ENCODE results near the gene GYG1.

GYG1 gene

DNA sequence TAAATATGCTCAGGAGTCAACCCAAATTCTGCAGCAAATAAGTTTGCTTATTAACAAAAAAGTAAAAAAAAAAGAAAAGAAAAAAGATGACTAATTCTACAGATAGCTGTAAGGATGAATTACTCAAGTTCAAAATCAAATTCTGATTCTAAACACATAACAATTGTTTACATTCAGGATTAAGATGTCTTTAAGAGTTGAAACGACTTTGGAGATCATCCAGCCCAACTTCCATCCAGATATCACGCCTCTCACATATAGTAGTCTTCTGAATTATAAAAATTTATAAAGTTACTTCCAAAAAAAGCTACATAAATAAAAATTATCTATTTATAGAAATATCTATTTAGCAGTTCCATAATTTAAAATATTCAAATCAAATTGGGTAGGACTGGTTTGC lies 39.8 kb downstream of the GYG1 start:
- H2AFZ ChIP-seq (ENCODE audit: low read depth): no peak overlapping the region
- H3K4me1 ChIP-seq (ENCODE audit: low read depth, poor library complexity, severe bottlenecking): no peaks in the 10 kb centered on the region
- H3K4me2 ChIP-seq: no peak overlapping the region
- H4K20me1 ChIP-seq (ENCODE audit: insufficient read depth): no peaks in the 10 kb centered on the region
- H3K36me3 ChIP-seq (ENCODE audit: insufficient read depth): peaks cover 21% of the 10 kb centered on the region
- H3K27ac ChIP-seq: no peak overlapping the region
- no peaks in the 10 kb centered on the region for H3K79me2 ChIP-seq (ENCODE audit: insufficient read depth, low read depth)
- H3K27me3 ChIP-seq (ENCODE audit: insufficient read depth, low read depth): no peaks in the 10 kb centered on the region
- no peak overlapping the region for H3K9ac ChIP-seq
- H3K4me3 ChIP-seq (IDR thresholded peaks at IDR 0.05; ENCODE audit: insufficient read depth, low read depth, low read length): no peak overlapping the region
- TF ChIP-seq, protein P1, sequence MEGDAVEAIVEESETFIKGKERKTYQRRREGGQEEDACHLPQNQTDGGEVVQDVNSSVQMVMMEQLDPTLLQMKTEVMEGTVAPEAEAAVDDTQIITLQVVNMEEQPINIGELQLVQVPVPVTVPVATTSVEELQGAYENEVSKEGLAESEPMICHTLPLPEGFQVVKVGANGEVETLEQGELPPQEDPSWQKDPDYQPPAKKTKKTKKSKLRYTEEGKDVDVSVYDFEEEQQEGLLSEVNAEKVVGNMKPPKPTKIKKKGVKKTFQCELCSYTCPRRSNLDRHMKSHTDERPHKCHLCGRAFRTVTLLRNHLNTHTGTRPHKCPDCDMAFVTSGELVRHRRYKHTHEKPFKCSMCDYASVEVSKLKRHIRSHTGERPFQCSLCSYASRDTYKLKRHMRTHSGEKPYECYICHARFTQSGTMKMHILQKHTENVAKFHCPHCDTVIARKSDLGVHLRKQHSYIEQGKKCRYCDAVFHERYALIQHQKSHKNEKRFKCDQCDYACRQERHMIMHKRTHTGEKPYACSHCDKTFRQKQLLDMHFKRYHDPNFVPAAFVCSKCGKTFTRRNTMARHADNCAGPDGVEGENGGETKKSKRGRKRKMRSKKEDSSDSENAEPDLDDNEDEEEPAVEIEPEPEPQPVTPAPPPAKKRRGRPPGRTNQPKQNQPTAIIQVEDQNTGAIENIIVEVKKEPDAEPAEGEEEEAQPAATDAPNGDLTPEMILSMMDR (conservative IDR thresholded peaks at IDR 0.05; ENCODE audit: low read depth, low read length): no peak

DNA sequence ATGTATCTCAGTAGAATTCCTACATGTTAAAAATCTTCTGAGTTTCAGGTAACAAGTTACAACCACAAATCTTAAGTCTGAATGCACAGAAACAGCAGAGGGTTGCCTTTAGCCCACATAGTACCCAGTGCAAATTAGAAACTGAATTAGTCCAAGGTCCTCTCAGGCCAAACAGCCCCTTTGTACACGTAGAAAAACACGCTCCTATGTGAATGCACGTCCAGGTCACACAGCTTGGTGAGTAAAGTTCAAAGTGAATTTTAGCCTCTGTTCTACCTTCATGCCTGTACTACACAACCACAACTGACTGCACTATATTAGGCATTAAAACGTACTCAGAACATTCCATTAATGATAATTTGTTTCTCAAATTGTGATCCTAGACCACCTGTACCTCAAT lies 46.3 kb downstream of the GYG1 start:
- peaks cover 9% of the 10 kb centered on the region for H3K4me1 ChIP-seq (ENCODE audit: low read depth, poor library complexity, severe bottlenecking)
- H3K4me2 ChIP-seq: no peak overlapping the region
- no peak overlapping the region for H3K9ac ChIP-seq
- H3K27me3 ChIP-seq (ENCODE audit: insufficient read depth, low read depth): no peaks in the 10 kb centered on the region
- no peaks in the 10 kb centered on the region for H4K20me1 ChIP-seq (ENCODE audit: insufficient read depth)
- no peak overlapping the region for H3K4me3 ChIP-seq (IDR thresholded peaks at IDR 0.05; ENCODE audit: insufficient read depth, low read depth, low read length)
- H2AFZ ChIP-seq (ENCODE audit: low read depth): no peak overlapping the region
- H3K36me3 ChIP-seq (ENCODE audit: insufficient read depth): no peaks in the 10 kb centered on the region
- H3K79me2 ChIP-seq (ENCODE audit: insufficient read depth, low read depth): no peaks in the 10 kb centered on the region
- TF ChIP-seq, protein P1 (conservative IDR thresholded peaks at IDR 0.05; ENCODE audit: low read depth, low read length): no peak
- no peak overlapping the region for H3K27ac ChIP-seq

DNA sequence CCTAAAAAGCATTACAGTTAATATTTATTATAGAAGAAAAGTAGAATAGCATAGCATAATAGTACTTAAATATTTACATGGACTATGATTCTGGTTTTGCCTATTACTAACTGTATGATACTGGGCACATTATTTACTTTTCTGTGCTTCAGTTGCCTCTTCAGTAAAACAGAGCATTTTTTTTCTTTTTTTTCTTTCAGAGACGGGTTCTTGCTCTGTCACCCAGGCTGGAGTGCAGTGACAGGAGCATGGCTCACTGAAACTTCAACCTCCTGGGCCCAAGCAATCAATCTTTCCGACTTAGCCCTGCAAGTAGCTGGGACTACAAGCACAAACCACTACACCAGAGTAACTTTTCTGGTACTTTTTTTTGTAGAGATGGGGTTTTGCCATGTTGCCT lies 47.0 kb downstream of the GYG1 start:
- no peak overlapping the region for H3K9ac ChIP-seq
- H3K4me3 ChIP-seq (IDR thresholded peaks at IDR 0.05; ENCODE audit: insufficient read depth, low read depth, low read length): no peak overlapping the region
- H3K27me3 ChIP-seq (ENCODE audit: insufficient read depth, low read depth): no peaks in the 10 kb centered on the region
- no peaks in the 10 kb centered on the region for H3K36me3 ChIP-seq (ENCODE audit: insufficient read depth)
- H3K4me1 ChIP-seq (ENCODE audit: low read depth, poor library complexity, severe bottlenecking): peaks cover 16% of the 10 kb centered on the region
- TF ChIP-seq, protein P1 (conservative IDR thresholded peaks at IDR 0.05; ENCODE audit: low read depth, low read length): no peak
- no peaks in the 10 kb centered on the region for H4K20me1 ChIP-seq (ENCODE audit: insufficient read depth)
- no peaks in the 10 kb centered on the region for H3K79me2 ChIP-seq (ENCODE audit: insufficient read depth, low read depth)
- H3K4me2 ChIP-seq: no peak overlapping the region
- no peak overlapping the region for H3K27ac ChIP-seq
- H2AFZ ChIP-seq (ENCODE audit: low read depth): no peak overlapping the region

DNA sequence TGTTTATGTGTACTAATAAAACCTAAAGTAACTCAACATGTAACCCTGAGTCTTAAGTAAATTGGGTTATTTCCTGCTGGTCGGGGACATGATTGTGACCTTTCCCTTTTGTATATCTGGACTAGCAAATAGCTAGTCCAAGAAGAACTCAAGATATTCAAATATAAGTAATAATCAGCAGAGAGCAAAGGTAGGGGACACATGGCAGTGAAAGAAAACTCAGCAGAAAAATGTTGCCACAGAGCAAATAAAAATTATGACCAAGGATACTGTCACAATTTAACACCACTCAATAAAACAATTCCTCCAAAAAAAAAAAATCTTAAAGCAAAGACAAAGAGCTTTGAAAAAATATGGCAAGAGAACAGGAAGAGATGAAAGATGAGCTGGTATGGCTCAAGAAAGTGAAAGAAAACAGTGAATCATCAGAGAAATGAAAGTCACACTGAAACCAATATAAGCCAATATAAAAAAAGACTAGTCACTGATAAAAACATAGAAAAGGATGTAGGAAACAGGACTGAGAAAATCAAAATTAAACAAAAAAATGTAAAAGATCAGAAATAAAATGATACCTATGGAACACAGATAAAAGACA lies 51.5 kb downstream of the GYG1 start:
- no peak overlapping the region for H3K4me3 ChIP-seq (IDR thresholded peaks at IDR 0.05; ENCODE audit: insufficient read depth, low read depth, low read length)
- H3K9ac ChIP-seq: no peak overlapping the region

More for the DNA sequence above, 51.5 kb downstream of the GYG1 start:
- TF ChIP-seq, protein P1 (conservative IDR thresholded peaks at IDR 0.05; ENCODE audit: low read depth, low read length): no peak
- Histone ChIP-seq H3K36me3 (ENCODE audit: insufficient read depth) (no peaks in the 10 kb centered on the region), H4K20me1 (ENCODE audit: insufficient read depth) (no peaks in the 10 kb centered on the region), H3K79me2 (ENCODE audit: insufficient read depth, low read depth) (no peaks in the 10 kb centered on the region), H3K4me2 (peak overlapping the region; percentile 49), H3K27me3 (ENCODE audit: insufficient read depth, low read depth) (no peaks in the 10 kb centered on the region), H3K4me1 (ENCODE audit: low read depth, poor library complexity, severe bottlenecking) (peaks cover 28% of the 10 kb centered on the region), H3K27ac (peak overlapping the region; percentile 25; the same call in 1 of the 2 replicates), H2AFZ (ENCODE audit: low read depth) (no peak overlapping the region)

Data from KMS-11 (cell line).